ENCODE results near the gene RPS19.

Gene RPS19

GRCh38 chr19:41917676-41918075, 57.6 kb downstream of the RPS19 start:
- no peak for DNase-seq

GRCh38 chr19:41918095-41918494, 58.0 kb downstream of the RPS19 start:
- no peak for DNase-seq

- DNase-seq: no peak
Observed at GRCh38 chr19:41918653-41919244, 58.7 kb downstream of the RPS19 start.

GRCh38 chr19:41919948-41920712, 60.1 kb downstream of the RPS19 start:
- DNase-seq: no peak

- no peak for DNase-seq
Observed at GRCh38 chr19:41920882-41921576, 61.0 kb downstream of the RPS19 start.

GRCh38 chr19:41921577-41922576, 61.8 kb downstream of the RPS19 start:
- no peak for DNase-seq
